HL-60 (cell line): Measurements from ENCODE around the gene GLIS1.

ENCODE experiments used
- GABPA ChIP-seq: IDR thresholded peaks from 2 replicates; pipeline ENCODE4 v1.6.1; 2012; ENCODE audit warnings: low read depth
- POLR2AphosphoS5 ChIP-seq: IDR thresholded peaks from 2 replicates; pipeline ENCODE4 v1.6.1; 2012; ENCODE audit warnings: low read depth
- SPI1 ChIP-seq: IDR thresholded peaks from 2 replicates; pipeline ENCODE4 v1.6.1; 2012; ENCODE audit warnings: low read depth, mild to moderate bottlenecking, borderline replicate concordance
- TF ChIP-seq, protein P1 (sequence below): IDR thresholded peaks from one replicate; pipeline ENCODE4 v1.5.1; 2011; ENCODE audit warnings: low read length, control low read depth, inconsistent platforms; ENCODE audit not compliant: insufficient read depth
- TF ChIP-seq, protein P2 (sequence below): IDR thresholded peaks from 2 replicates; pipeline ENCODE4 v1.6.1; 2012; ENCODE audit warnings: low read depth; ENCODE audit not compliant: insufficient replicate concordance

DNA sequence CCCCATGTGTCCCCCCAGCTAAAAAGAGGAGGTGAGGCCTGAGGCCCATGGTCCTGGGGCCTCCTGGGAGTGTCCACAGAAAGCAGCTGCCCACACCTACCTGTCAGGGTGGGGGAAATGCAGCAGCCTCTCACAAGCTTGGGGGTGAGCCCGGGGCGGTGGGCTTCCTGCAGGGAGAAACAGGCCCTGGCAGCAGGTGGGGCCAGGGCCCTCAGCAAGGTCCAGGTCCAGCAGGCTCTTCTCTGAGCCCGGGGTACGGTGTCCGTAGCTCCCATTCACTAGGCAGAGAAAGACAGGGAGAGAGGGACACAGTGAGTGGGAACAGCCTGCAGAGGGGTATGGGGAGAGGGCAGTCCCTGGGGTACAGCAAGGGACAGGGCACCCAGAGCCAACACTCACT is 139.0 kb downstream of the GLIS1 start:
- TF ChIP-seq POLR2AphosphoS5 (no peak), GABPA (no peak), SPI1 (no peak)
- TF ChIP-seq, protein P1, sequence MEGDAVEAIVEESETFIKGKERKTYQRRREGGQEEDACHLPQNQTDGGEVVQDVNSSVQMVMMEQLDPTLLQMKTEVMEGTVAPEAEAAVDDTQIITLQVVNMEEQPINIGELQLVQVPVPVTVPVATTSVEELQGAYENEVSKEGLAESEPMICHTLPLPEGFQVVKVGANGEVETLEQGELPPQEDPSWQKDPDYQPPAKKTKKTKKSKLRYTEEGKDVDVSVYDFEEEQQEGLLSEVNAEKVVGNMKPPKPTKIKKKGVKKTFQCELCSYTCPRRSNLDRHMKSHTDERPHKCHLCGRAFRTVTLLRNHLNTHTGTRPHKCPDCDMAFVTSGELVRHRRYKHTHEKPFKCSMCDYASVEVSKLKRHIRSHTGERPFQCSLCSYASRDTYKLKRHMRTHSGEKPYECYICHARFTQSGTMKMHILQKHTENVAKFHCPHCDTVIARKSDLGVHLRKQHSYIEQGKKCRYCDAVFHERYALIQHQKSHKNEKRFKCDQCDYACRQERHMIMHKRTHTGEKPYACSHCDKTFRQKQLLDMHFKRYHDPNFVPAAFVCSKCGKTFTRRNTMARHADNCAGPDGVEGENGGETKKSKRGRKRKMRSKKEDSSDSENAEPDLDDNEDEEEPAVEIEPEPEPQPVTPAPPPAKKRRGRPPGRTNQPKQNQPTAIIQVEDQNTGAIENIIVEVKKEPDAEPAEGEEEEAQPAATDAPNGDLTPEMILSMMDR, result no peak
- TF ChIP-seq, protein P2, sequence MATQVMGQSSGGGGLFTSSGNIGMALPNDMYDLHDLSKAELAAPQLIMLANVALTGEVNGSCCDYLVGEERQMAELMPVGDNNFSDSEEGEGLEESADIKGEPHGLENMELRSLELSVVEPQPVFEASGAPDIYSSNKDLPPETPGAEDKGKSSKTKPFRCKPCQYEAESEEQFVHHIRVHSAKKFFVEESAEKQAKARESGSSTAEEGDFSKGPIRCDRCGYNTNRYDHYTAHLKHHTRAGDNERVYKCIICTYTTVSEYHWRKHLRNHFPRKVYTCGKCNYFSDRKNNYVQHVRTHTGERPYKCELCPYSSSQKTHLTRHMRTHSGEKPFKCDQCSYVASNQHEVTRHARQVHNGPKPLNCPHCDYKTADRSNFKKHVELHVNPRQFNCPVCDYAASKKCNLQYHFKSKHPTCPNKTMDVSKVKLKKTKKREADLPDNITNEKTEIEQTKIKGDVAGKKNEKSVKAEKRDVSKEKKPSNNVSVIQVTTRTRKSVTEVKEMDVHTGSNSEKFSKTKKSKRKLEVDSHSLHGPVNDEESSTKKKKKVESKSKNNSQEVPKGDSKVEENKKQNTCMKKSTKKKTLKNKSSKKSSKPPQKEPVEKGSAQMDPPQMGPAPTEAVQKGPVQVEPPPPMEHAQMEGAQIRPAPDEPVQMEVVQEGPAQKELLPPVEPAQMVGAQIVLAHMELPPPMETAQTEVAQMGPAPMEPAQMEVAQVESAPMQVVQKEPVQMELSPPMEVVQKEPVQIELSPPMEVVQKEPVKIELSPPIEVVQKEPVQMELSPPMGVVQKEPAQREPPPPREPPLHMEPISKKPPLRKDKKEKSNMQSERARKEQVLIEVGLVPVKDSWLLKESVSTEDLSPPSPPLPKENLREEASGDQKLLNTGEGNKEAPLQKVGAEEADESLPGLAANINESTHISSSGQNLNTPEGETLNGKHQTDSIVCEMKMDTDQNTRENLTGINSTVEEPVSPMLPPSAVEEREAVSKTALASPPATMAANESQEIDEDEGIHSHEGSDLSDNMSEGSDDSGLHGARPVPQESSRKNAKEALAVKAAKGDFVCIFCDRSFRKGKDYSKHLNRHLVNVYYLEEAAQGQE, result no peak
